GM19193 (cell line): ENCODE results near the gene LTB.
A peak's percentile ranks its signal among the peaks of the same experiment; 100 is the strongest.

ENCODE experiments used
- POLR2A ChIP-seq: IDR thresholded peaks from 4 replicates; pipeline ENCODE4 v1.6.1; 2011; ENCODE audit not compliant: insufficient read depth, insufficient read length; ENCODE audit errors: extremely low read depth

The LTB gene

GRCh38 chr6:31548544-31548873 is 33.7 kb downstream of the LTB start:
- no peak for TF ChIP-seq POLR2A

GRCh38 chr6:31547727-31548543 is 34.3 kb downstream of the LTB start:
- no peak for TF ChIP-seq POLR2A

GRCh38 chr6:31546958-31547726 is 35.1 kb downstream of the LTB start, which contains the start of gene NFKBIL1:
TSS of gene NFKBIL1 (plus strand) at chr6:31547608. CDS start at chr6:31547695, 87 bp downstream.
- peak; percentile 56 for TF ChIP-seq POLR2A

GRCh38 chr6:31546339-31546957 is 35.8 kb downstream of the LTB start, which contains the start of gene ATP6V1G2:
TSS of gene ATP6V1G2 (minus strand) at chr6:31546608. CDS start at chr6:31546559, 49 bp downstream.
- no peak for TF ChIP-seq POLR2A

GRCh38 chr6:31545291-31545690 is 36.9 kb downstream of the LTB start:
- TF ChIP-seq POLR2A = no peak

GRCh38 chr6:31544676-31545075 is 37.5 kb downstream of the LTB start:
- TF ChIP-seq POLR2A = no peak

GRCh38 chr6:31543639-31544038 is 38.6 kb downstream of the LTB start:
- no peak for TF ChIP-seq POLR2A

- TF ChIP-seq POLR2A = peak; percentile 95
Measured at GRCh38 chr6:31541658-31542521, 40.3 kb downstream of the LTB start, which contains the start of gene DDX39B. TSS of gene DDX39B (minus strand) at chr6:31542003. CDS start at chr6:31540532, 1,471 bp downstream.

- TF ChIP-seq POLR2A = no peak
Measured at GRCh38 chr6:31541059-31541657, 41.1 kb downstream of the LTB start.

GRCh38 chr6:31540640-31541039 is 41.6 kb downstream of the LTB start:
- TF ChIP-seq POLR2A = no peak

- TF ChIP-seq POLR2A = no peak
Measured at GRCh38 chr6:31538805-31539400, 43.3 kb downstream of the LTB start.

- TF ChIP-seq POLR2A = no peak
Measured at GRCh38 chr6:31535538-31536324, 46.5 kb downstream of the LTB start.

- TF ChIP-seq POLR2A = peak; percentile 28
Measured at GRCh38 chr6:31534521-31535040, 47.6 kb downstream of the LTB start.
